Measurements from ENCODE around the gene IL9R.

GRCh38 chrX:155968791-155969190, 28.7 kb upstream of the IL9R start:
- no peak for TF ChIP-seq CTCF (IDR thresholded peaks at IDR 0.05)
- TF ChIP-seq POLR2A (IDR thresholded peaks at IDR 0.05): no peak
